Activated naive CD4-positive, alpha-beta T cell treated with anti-CD3 and anti-CD28 coated beads for 36 hours (primary cell): ENCODE measurements around the gene OR4D2. TPM values are rescaled to one million over a fixed set of nuclear protein-coding genes. Genes with fewer than 3 reads are reported as not detected.

Experiments
- CTCF ChIA-PET: fragments of 350-600 bp; sonication (Branson Sonifier 250); formaldehyde crosslinking; loops from one replicate; lab custom pipeline; 2021; ENCODE audit warnings: antibody characterized with exemption; lab: Charles Lee
- DNase-seq: peaks from one replicate; pipeline ENCODE4 v3.0.0-alpha.2; 2020
- H3K27ac Mint-ChIP-seq: one replicate; pipeline ENCODE4 v1.8.0; 2021; ENCODE audit warnings: mild to moderate bottlenecking, mixed read lengths
- H3K27me3 Mint-ChIP-seq: one replicate; pipeline ENCODE4 v1.8.0; 2021; ENCODE audit warnings: low read depth, mixed read lengths
- H3K36me3 Mint-ChIP-seq: one replicate; pipeline ENCODE4 v1.8.0; 2021; ENCODE audit warnings: low read depth, mixed read lengths
- H3K4me1 Mint-ChIP-seq: one replicate; pipeline ENCODE4 v1.8.0; 2021; ENCODE audit warnings: low read depth, mixed read lengths
- H3K4me3 Mint-ChIP-seq: one replicate; pipeline ENCODE4 v1.8.0; 2021; ENCODE audit warnings: mild to moderate bottlenecking, moderate library complexity, mixed read lengths
- H3K9me3 Mint-ChIP-seq: one replicate; pipeline ENCODE4 v1.8.0; 2021; ENCODE audit warnings: mixed read lengths
- intact Hi-C: fragments of 100-400 bp; cut with micrococcal nuclease; formaldehyde crosslinking; loops from one replicate; pipeline ENCODE4 v1.15.1; 2023
- total RNA-seq, 2 experiments: library from RNA; stranded (reverse); gene quantifications; one replicate each; pipeline ENCODE4 v1.2.3, GENCODE V29; 2021

OR4D2 gene
- total RNA-seq, 2 experiments from 2014 or later, result not detected

GRCh38 chr17:58219789-58220183 is 53.0 kb downstream of the OR4D2 start:
- Mint-ChIP-seq H3K4me3 (peak overlapping the region; percentile 82), H3K4me1 (peaks cover 30% of the 10 kb centered on the region), H3K27ac (peak overlapping the region; percentile 92), H3K36me3 (peaks cover 6% of the 10 kb centered on the region), H3K9me3 (no peaks in the 10 kb centered on the region), H3K27me3 (no peaks in the 10 kb centered on the region)
- CTCF ChIA-PET, result interaction anchor here (0.9 to 1.8 kb wide), 3 partner anchors 20 to 30 kb away, joined by 5 to 7 read pairs (median 5); no protein-coding TSS in a partner anchor
- DNase-seq, result no peak
- intact Hi-C loops, result loop anchor here (1.0 to 5.0 kb wide), 3 partner anchors 137 to 299 kb away; partner anchors contain the start of genes DYNLL2 and SRSF1

Other genes with a start within 250 kb of the OR4D2 start
- under 1 TPM; 0.47 to 0.69 TPM for gene CUEDC1, start 211.6 kb upstream of the OR4D2 start, total RNA-seq
- 10 to 100 TPM; 21.7 to 22.0 TPM for gene VEZF1, start 178.7 kb upstream of the OR4D2 start, total RNA-seq
- gene SRSF1, start 159.7 kb upstream of the OR4D2 start, total RNA-seq, result 100 to 1,000 TPM; 248 to 257 TPM
- 10 to 100 TPM; 19.1 to 19.4 TPM for gene DYNLL2, start 83.6 kb upstream of the OR4D2 start, total RNA-seq
- gene OR4D1, start 18.6 kb upstream of the OR4D2 start, total RNA-seq, result under 1 TPM; 0.21 to 0.40 TPM
- not detected for gene EPX, start 25.7 kb downstream of the OR4D2 start, total RNA-seq
- gene MKS1, start 52.3 kb downstream of the OR4D2 start, total RNA-seq, result 10 to 100 TPM; 27.1 to 29.2 TPM
- gene LPO, start 71.6 kb downstream of the OR4D2 start, total RNA-seq, result not detected
- not detected for gene MPO, start 114.0 kb downstream of the OR4D2 start, total RNA-seq
- 10 to 100 TPM; 18.5 to 20.0 TPM for gene TSPOAP1, start 161.8 kb downstream of the OR4D2 start, total RNA-seq
- 10 to 100 TPM; 76.6 to 76.9 TPM for gene SUPT4H1, start 185.2 kb downstream of the OR4D2 start, total RNA-seq